Stimulated activated CD8-positive, alpha-beta memory T cell treated with anti-CD3 and anti-CD28 coated beads, Interleukin-4, amount 100 ng/mL, for 1 hour (primary cell): Measurements from ENCODE around the gene LGALS7.
"Not testable (repeated sequence)": the region's sequence is repeated elsewhere in the genome, so short reads cannot be mapped to it uniquely, and the experiment has no call there.

Experiments used
- DNase-seq, 2 donors: peaks; one replicate each; pipeline ENCODE4 v3.0.0-alpha.2; 2020; ENCODE audit warnings: low read depth in 2 of 2, low spot score in 1 of 2

Gene LGALS7

GRCh38 chr19:38774181-38774950, 1.0 kb upstream of the LGALS7 start:
- DNase-seq, result no peak

- not testable (repeated sequence) for DNase-seq
These were observed 1.7 kb downstream of the LGALS7 start for GRCh38 chr19:38771569-38771968.

- not testable (repeated sequence) for DNase-seq
These were observed 2.4 kb downstream of the LGALS7 start for GRCh38 chr19:38770949-38771275.

GRCh38 chr19:38770228-38770948, 2.9 kb downstream of the LGALS7 start:
- not testable (repeated sequence) for DNase-seq

- DNase-seq, result peak; percentile 85 to 90
These were observed 3.6 kb downstream of the LGALS7 start for GRCh38 chr19:38769635-38770211.

- no peak for DNase-seq
These were observed 6.9 kb downstream of the LGALS7 start for GRCh38 chr19:38766276-38767047.

GRCh38 chr19:38765214-38765613, 8.1 kb downstream of the LGALS7 start:
- no peak for DNase-seq

- no peak for DNase-seq
These were observed 9.5 kb downstream of the LGALS7 start for GRCh38 chr19:38763795-38764220.

- not testable (repeated sequence) for DNase-seq
These were observed 11.4 kb downstream of the LGALS7 start for GRCh38 chr19:38761884-38762389.

GRCh38 chr19:38760805-38761517, 12.4 kb downstream of the LGALS7 start:
- DNase-seq, result not testable (repeated sequence)

- DNase-seq, result no peak
These were observed 13.7 kb downstream of the LGALS7 start for GRCh38 chr19:38759590-38760003.

- not testable (repeated sequence) for DNase-seq
These were observed 19.1 kb downstream of the LGALS7 start for GRCh38 chr19:38754196-38754595.

- DNase-seq, result not testable (repeated sequence)
These were observed 19.5 kb downstream of the LGALS7 start for GRCh38 chr19:38753783-38754182.

- no peak for DNase-seq
These were observed 28.0 kb downstream of the LGALS7 start for GRCh38 chr19:38745316-38745715.

GRCh38 chr19:38744874-38745273, 28.4 kb downstream of the LGALS7 start:
- no peak for DNase-seq

GRCh38 chr19:38744298-38744681, 29.0 kb downstream of the LGALS7 start, which contains the start of gene CAPN12:
TSS of gene CAPN12 (minus strand) at chr19:38744474. CDS start at chr19:38744165, 309 bp downstream.
- DNase-seq, result no peak

GRCh38 chr19:38743394-38744297, 29.7 kb downstream of the LGALS7 start:
- no peak for DNase-seq

- DNase-seq, result no peak
These were observed 30.4 kb downstream of the LGALS7 start for GRCh38 chr19:38742906-38743305.

- DNase-seq, result no peak
These were observed 31.0 kb downstream of the LGALS7 start for GRCh38 chr19:38742296-38742695.
